Stimulated activated naive CD8-positive, alpha-beta T cell treated with anti-CD3 and anti-CD28 coated beads, Interleukin-15, amount 100 ng/mL, for 72 hours (primary cell): ENCODE measurements around the gene LPAR5.

Source experiments
- ATAC-seq: fragments of 150-1000 bp; cut with Tn5 transposase; 2 replicates; pipeline ENCODE4 v1.10.0; 2021; ENCODE audit warnings: mild to moderate bottlenecking, moderate library complexity
- DNase-seq, 2 donors: peaks; one replicate each; pipeline ENCODE4 v3.0.0; 2021 to 2022
- H3K27ac Mint-ChIP-seq, 2 donors: one replicate each; pipeline ENCODE4 v1.8.0; 2022; ENCODE audit warnings: mild to moderate bottlenecking in 2 of 2, mixed read lengths in 2 of 2, moderate library complexity in 2 of 2
- H3K27me3 Mint-ChIP-seq: one replicate; pipeline ENCODE4 v1.8.0; 2022; ENCODE audit warnings: mixed read lengths
- H3K4me1 Mint-ChIP-seq: one replicate; pipeline ENCODE4 v1.8.0; 2022; ENCODE audit warnings: mild to moderate bottlenecking, mixed read lengths
- H3K4me3 Mint-ChIP-seq, 2 donors: one replicate each; pipeline ENCODE4 v1.8.0; 2022; ENCODE audit warnings: mild to moderate bottlenecking in 2 of 2, mixed read lengths in 2 of 2, moderate library complexity in 1 of 2
- H3K9me3 Mint-ChIP-seq, 2 donors: one replicate each; pipeline ENCODE4 v1.8.0; 2022; ENCODE audit warnings: mixed read lengths in 2 of 2

Gene LPAR5

GRCh38 chr12:6644903-6645302, 9.1 kb upstream of the LPAR5 start:
- H3K27ac Mint-ChIP-seq: no peak overlapping the region
- ATAC-seq (no peak), DNase-seq (no peak)
- H3K9me3 Mint-ChIP-seq: peaks cover 13 to 20% of the 10 kb centered on the region in 2 donors
- no peak overlapping the region for H3K4me3 Mint-ChIP-seq
- peaks cover 17% of the 10 kb centered on the region for H3K4me1 Mint-ChIP-seq
- H3K27me3 Mint-ChIP-seq: no peaks in the 10 kb centered on the region

- Mint-ChIP-seq H3K4me1 (peaks cover 20% of the 10 kb centered on the region), H3K27ac (peak overlapping the region; percentile 23 to 54), H3K4me3 (no peak overlapping the region), H3K9me3 (peaks cover 13 to 20% of the 10 kb centered on the region in 2 donors), H3K27me3 (no peaks in the 10 kb centered on the region)
- DNase-seq (no peak), ATAC-seq (no peak)
Measured at GRCh38 chr12:6644257-6644596, 8.5 kb upstream of the LPAR5 start.

GRCh38 chr12:6643569-6644256, 8.0 kb upstream of the LPAR5 start:
- Mint-ChIP-seq H3K27me3 (no peaks in the 10 kb centered on the region), H3K4me3 (no peak overlapping the region), H3K27ac (no peak overlapping the region), H3K9me3 (peaks cover 13 to 20% of the 10 kb centered on the region in 2 donors), H3K4me1 (peaks cover 22% of the 10 kb centered on the region)
- DNase-seq (no peak), ATAC-seq (no peak)

- H3K27ac Mint-ChIP-seq: no peak overlapping the region
Measured at GRCh38 chr12:6641131-6641530, 5.4 kb upstream of the LPAR5 start.

GRCh38 chr12:6640497-6640896, 4.7 kb upstream of the LPAR5 start:
- Mint-ChIP-seq H3K4me1 (peaks cover 35% of the 10 kb centered on the region), H3K27ac (no peak overlapping the region), H3K9me3 (peaks cover 13 to 20% of the 10 kb centered on the region in 2 donors), H3K27me3 (no peaks in the 10 kb centered on the region), H3K4me3 (no peak overlapping the region)
- ATAC-seq (no peak), DNase-seq (no peak)

More at GRCh38 chr12:6641131-6641530, 5.4 kb upstream of the LPAR5 start:
- Mint-ChIP-seq H3K9me3 (peaks cover 13 to 20% of the 10 kb centered on the region in 2 donors), H3K27me3 (no peaks in the 10 kb centered on the region), H3K4me3 (no peak overlapping the region), H3K4me1 (peaks cover 29% of the 10 kb centered on the region)
- DNase-seq (no peak), ATAC-seq (no peak)

- H3K4me3 Mint-ChIP-seq: no peak overlapping the region
Measured at GRCh38 chr12:6639151-6639801, 3.5 kb upstream of the LPAR5 start.

GRCh38 chr12:6638305-6638704, 2.5 kb upstream of the LPAR5 start:
- H3K27me3 Mint-ChIP-seq: no peaks in the 10 kb centered on the region
- DNase-seq (no peak), ATAC-seq (no peak)
- H3K27ac Mint-ChIP-seq: peak overlapping the region in 1 of 2 donors; percentile 37
- peaks cover 4 to 6% of the 10 kb centered on the region in 2 donors for H3K9me3 Mint-ChIP-seq
- H3K4me3 Mint-ChIP-seq: no peak overlapping the region
- peaks cover 51% of the 10 kb centered on the region for H3K4me1 Mint-ChIP-seq

More at GRCh38 chr12:6639151-6639801, 3.5 kb upstream of the LPAR5 start:
- H3K9me3 Mint-ChIP-seq: peaks cover 9 to 10% of the 10 kb centered on the region in 2 donors
- no peak for DNase-seq
- no peaks in the 10 kb centered on the region for H3K27me3 Mint-ChIP-seq
- H3K4me1 Mint-ChIP-seq: peaks cover 44% of the 10 kb centered on the region
- ATAC-seq: no peak
- H3K27ac Mint-ChIP-seq: no peak overlapping the region

- DNase-seq (peak; percentile 70 to 82), ATAC-seq (peak; percentile 91)
- H3K27me3 Mint-ChIP-seq: no peaks in the 10 kb centered on the region
- peak overlapping the region; percentile 93 to 97 for H3K27ac Mint-ChIP-seq
- no peaks in the 10 kb centered on the region for H3K9me3 Mint-ChIP-seq
- H3K4me3 Mint-ChIP-seq: peak overlapping the region; percentile 85 to 88
- peaks cover 80% of the 10 kb centered on the region for H3K4me1 Mint-ChIP-seq
Measured at GRCh38 chr12:6635375-6635855, 344 bp downstream of the LPAR5 start.

GRCh38 chr12:6632026-6632983, 3.5 kb downstream of the LPAR5 start:
- H3K4me3 Mint-ChIP-seq: peak overlapping the region; percentile 83 to 92
- peak; percentile 67 for ATAC-seq
- H3K27me3 Mint-ChIP-seq: no peaks in the 10 kb centered on the region
- peak overlapping the region; percentile 98 to 99 for H3K27ac Mint-ChIP-seq
- peaks cover 77% of the 10 kb centered on the region for H3K4me1 Mint-ChIP-seq
- peak; percentile 52 to 63 for DNase-seq
- no peaks in the 10 kb centered on the region for H3K9me3 Mint-ChIP-seq

- peaks cover 82% of the 10 kb centered on the region for H3K4me1 Mint-ChIP-seq
- peak overlapping the region; percentile 98 to 99 for H3K27ac Mint-ChIP-seq
- DNase-seq (no peak), ATAC-seq (peak; percentile 24)
- H3K4me3 Mint-ChIP-seq: peak overlapping the region; percentile 83 to 92
- no peaks in the 10 kb centered on the region for H3K9me3 Mint-ChIP-seq
- no peaks in the 10 kb centered on the region for H3K27me3 Mint-ChIP-seq
Measured at GRCh38 chr12:6631549-6631961, 4.2 kb downstream of the LPAR5 start.

GRCh38 chr12:6630736-6631135, 5.0 kb downstream of the LPAR5 start:
- H3K4me3 Mint-ChIP-seq: peak overlapping the region; percentile 83 to 92
- no peak for ATAC-seq
- H3K4me1 Mint-ChIP-seq: peaks cover 79% of the 10 kb centered on the region
- H3K27me3 Mint-ChIP-seq: no peaks in the 10 kb centered on the region
- no peaks in the 10 kb centered on the region for H3K9me3 Mint-ChIP-seq
- no peak for DNase-seq
- H3K27ac Mint-ChIP-seq: peak overlapping the region; percentile 53 to 98

GRCh38 chr12:6627616-6628015, 8.1 kb downstream of the LPAR5 start:
- peak overlapping the region; percentile 75 to 84 for H3K4me3 Mint-ChIP-seq
- no peaks in the 10 kb centered on the region for H3K27me3 Mint-ChIP-seq
- peak; percentile 71 for ATAC-seq
- peak overlapping the region; percentile 84 to 89 for H3K27ac Mint-ChIP-seq
- no peaks in the 10 kb centered on the region for H3K9me3 Mint-ChIP-seq
- no peak for DNase-seq
- H3K4me1 Mint-ChIP-seq: peaks cover 55% of the 10 kb centered on the region

- peak overlapping the region in 1 of 2 donors; percentile 73 for H3K27ac Mint-ChIP-seq
- ATAC-seq: peak; percentile 52
Measured at GRCh38 chr12:6626654-6627283, 9.0 kb downstream of the LPAR5 start.

GRCh38 chr12:6620885-6621274, 14.9 kb downstream of the LPAR5 start:
- Mint-ChIP-seq H3K4me3 (peak overlapping the region; percentile 17 to 62), H3K9me3 (no peaks in the 10 kb centered on the region), H3K27ac (peak overlapping the region in 1 of 2 donors; percentile 90), H3K27me3 (no peaks in the 10 kb centered on the region), H3K4me1 (peaks cover 23% of the 10 kb centered on the region)
- ATAC-seq (no peak), DNase-seq (no peak)

More at GRCh38 chr12:6626654-6627283, 9.0 kb downstream of the LPAR5 start:
- DNase-seq: no peak
- Mint-ChIP-seq H3K4me3 (peak overlapping the region; percentile 20 to 75), H3K27me3 (no peaks in the 10 kb centered on the region), H3K4me1 (peaks cover 47% of the 10 kb centered on the region), H3K9me3 (no peaks in the 10 kb centered on the region)
